SK-N-SH treated with all-trans-retinoic acid at 6 μM for 48 hours (cell line): Measurements from ENCODE around the gene SYNE2.

ENCODE experiments used
- ATAC-seq: fragments of 200-7000 bp; cut with Tn5 transposase; 3 replicates; pipeline ENCODE4 v1.9.1; 2020; ENCODE audit warnings: mild to moderate bottlenecking, moderate library complexity
- ARNTL ChIP-seq: fragments of 450-650 bp; formaldehyde crosslinking; IDR thresholded peaks from 2 replicates; pipeline ENCODE4 v1.5.0; 2020; ENCODE audit warnings: low read depth, mild to moderate bottlenecking, moderate library complexity, borderline replicate concordance
- BACH2 ChIP-seq: fragments of 250-450 bp; sonication (Bioruptor Pico); IDR thresholded peaks from 2 replicates; pipeline ENCODE4 v1.9.0; 2021; ENCODE audit warnings: mild to moderate bottlenecking, borderline replicate concordance
- ESRRG ChIP-seq: fragments of 250-450 bp; sonication (Bioruptor Pico); IDR thresholded peaks from 2 replicates; pipeline ENCODE4 v1.6.1; 2021; ENCODE audit warnings: mild to moderate bottlenecking
- GLIS3 ChIP-seq: fragments of 250-450 bp; sonication (Bioruptor Pico); IDR thresholded peaks from 2 replicates; pipeline ENCODE4 v1.5.0; 2020; ENCODE audit warnings: mild to moderate bottlenecking, moderate library complexity
- ISL1 ChIP-seq: fragments of 250-450 bp; sonication (Bioruptor Pico); IDR thresholded peaks from 2 replicates; pipeline ENCODE4 v2.1.2; 2022; ENCODE audit warnings: mild to moderate bottlenecking, moderate library complexity
- OSR1 ChIP-seq: fragments of 250-450 bp; sonication (Bioruptor Pico); IDR thresholded peaks from 2 replicates; pipeline ENCODE4 v1.8.0; 2022; ENCODE audit warnings: moderate library complexity, mild to moderate bottlenecking, inconsistent platforms
- PPARA ChIP-seq: fragments of 250-450 bp; sonication (Bioruptor Pico); IDR thresholded peaks from 2 replicates; pipeline ENCODE4 v1.5.0; 2020; ENCODE audit warnings: mild to moderate bottlenecking, borderline replicate concordance
- RARB ChIP-seq: fragments of 250-450 bp; sonication (Bioruptor Pico); IDR thresholded peaks from 2 replicates; pipeline ENCODE4 v1.8.0; 2021; ENCODE audit warnings: mild to moderate bottlenecking, moderate library complexity
- SNAI2 ChIP-seq: fragments of 250-450 bp; sonication (Bioruptor Pico); IDR thresholded peaks from 2 replicates; pipeline ENCODE4 v1.5.0; 2020; ENCODE audit warnings: mild to moderate bottlenecking, moderate library complexity
- TCF4 ChIP-seq: fragments of 250-450 bp; sonication (Bioruptor Pico); IDR thresholded peaks from 2 replicates; pipeline ENCODE4 v1.8.0; 2021; ENCODE audit warnings: mild to moderate bottlenecking, moderate library complexity, borderline replicate concordance
- TOX ChIP-seq: fragments of 250-450 bp; sonication (Bioruptor Pico); IDR thresholded peaks from 2 replicates; pipeline ENCODE4 v1.8.0; 2021; ENCODE audit warnings: mild to moderate bottlenecking, moderate library complexity, borderline replicate concordance
- ZC3H10 ChIP-seq: fragments of 250-450 bp; sonication (Bioruptor Pico); IDR thresholded peaks from 2 replicates; pipeline ENCODE4 v1.5.1; 2021; ENCODE audit warnings: mild to moderate bottlenecking, moderate library complexity
- ZFP3 ChIP-seq: fragments of 250-450 bp; sonication (Bioruptor Pico); IDR thresholded peaks from 2 replicates; pipeline ENCODE4 v1.5.0; 2020; ENCODE audit warnings: mild to moderate bottlenecking, moderate library complexity
- ZNF70 ChIP-seq: fragments of 450-650 bp; formaldehyde crosslinking; IDR thresholded peaks from 2 replicates; pipeline ENCODE4 v1.5.0; 2020; ENCODE audit warnings: mild to moderate bottlenecking, moderate library complexity
- ZNF8 ChIP-seq: fragments of 450-650 bp; formaldehyde crosslinking; IDR thresholded peaks from 2 replicates; pipeline ENCODE4 v1.5.0; 2020; ENCODE audit warnings: mild to moderate bottlenecking, moderate library complexity
- TF ChIP-seq, protein P1 (sequence below): fragments of 250-450 bp; sonication (Bioruptor Pico); IDR thresholded peaks from 2 replicates; pipeline ENCODE4 v1.8.0; 2021; ENCODE audit warnings: low read depth, mild to moderate bottlenecking, moderate library complexity, borderline replicate concordance
- TF ChIP-seq, protein P2 (sequence below): fragments of 250-450 bp; sonication (Bioruptor Pico); IDR thresholded peaks from 2 replicates; pipeline ENCODE4 v1.8.0; 2020; ENCODE audit warnings: mild to moderate bottlenecking, moderate library complexity, borderline replicate concordance
- TF ChIP-seq, protein P3 (sequence below): fragments of 250-450 bp; sonication (Bioruptor Pico); IDR thresholded peaks from 2 replicates; pipeline ENCODE4 v1.5.0; 2020; ENCODE audit warnings: mild to moderate bottlenecking, moderate library complexity

SYNE2 gene

DNA sequence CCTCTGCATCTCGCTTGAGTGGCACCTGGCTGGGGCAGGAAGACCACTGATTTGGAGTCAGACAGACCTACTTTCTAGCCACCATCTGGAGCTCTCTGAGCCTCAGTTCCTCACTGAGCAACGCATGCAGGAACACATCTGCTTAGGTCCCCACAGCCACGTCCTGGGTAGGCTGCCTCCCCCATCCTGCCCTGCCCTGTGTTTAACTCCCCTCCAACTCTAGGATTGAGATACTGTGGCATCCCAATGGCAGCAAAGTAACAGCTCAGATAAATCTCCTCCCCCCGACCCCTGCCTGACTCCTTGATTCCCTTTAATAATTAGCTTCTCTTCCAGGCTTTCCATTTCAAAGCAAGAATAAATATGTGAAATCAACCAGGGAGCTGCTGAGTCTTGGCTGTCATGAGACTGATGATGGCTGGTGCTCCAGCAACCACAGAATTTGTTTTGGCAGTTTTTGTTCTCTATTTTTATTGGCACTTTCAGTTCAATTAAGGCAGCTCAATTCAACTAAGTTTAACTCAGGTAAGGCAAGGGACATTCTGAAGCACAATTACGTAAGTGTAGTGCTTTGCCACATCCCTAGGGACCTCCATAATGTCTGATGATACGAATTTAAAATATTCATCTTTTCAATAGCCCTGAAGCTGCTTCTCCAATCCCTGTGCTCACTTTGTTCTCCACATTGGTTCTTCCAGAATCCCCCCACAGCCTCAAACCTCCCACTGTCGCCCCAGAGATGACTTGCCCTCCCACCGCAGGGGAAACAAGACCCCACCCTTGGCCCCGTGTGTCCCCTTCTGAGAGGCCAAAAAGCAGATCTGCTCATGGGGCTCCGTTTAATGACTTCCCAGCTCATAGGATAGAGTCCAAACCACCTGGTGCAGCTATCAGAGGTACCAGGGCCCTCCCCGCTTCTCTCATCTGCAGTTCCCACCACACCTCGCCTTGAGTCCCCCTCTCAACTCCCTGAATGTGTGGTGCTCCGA lies 383.1 kb downstream of the SYNE2 start:
- ATAC-seq = no peak

DNA sequence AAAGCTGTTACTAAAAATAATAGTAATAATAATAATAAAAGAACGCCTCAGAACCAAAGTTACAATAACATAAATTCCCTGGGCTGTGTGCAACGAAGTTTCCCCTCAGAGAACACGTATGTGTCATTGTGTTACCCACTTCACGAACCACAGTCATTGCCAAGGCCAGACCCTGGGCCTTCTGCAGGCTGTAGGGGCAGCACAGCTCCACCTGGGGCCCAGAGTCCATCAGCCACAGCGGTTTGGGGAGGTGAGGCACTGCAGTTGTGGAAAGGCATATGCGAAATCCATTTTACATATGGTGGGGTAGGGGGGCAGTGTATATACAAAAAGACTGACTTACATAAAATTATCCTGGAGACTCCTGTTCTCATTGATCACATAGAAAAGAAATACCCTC lies 385.2 kb downstream of the SYNE2 start:
- no peak; the same call in 2 of the 3 replicates for ATAC-seq
- no peak for TF ChIP-seq ZC3H10 (CRISPR knock-in tag)

More for the DNA sequence above, 383.1 kb downstream of the SYNE2 start:
- TF ChIP-seq TOX (CRISPR knock-in tag) (no peak), ARNTL (CRISPR knock-in tag) (no peak), ZFP3 (no peak), ISL1 (CRISPR knock-in tag) (no peak)
- TF ChIP-seq, protein P1, sequence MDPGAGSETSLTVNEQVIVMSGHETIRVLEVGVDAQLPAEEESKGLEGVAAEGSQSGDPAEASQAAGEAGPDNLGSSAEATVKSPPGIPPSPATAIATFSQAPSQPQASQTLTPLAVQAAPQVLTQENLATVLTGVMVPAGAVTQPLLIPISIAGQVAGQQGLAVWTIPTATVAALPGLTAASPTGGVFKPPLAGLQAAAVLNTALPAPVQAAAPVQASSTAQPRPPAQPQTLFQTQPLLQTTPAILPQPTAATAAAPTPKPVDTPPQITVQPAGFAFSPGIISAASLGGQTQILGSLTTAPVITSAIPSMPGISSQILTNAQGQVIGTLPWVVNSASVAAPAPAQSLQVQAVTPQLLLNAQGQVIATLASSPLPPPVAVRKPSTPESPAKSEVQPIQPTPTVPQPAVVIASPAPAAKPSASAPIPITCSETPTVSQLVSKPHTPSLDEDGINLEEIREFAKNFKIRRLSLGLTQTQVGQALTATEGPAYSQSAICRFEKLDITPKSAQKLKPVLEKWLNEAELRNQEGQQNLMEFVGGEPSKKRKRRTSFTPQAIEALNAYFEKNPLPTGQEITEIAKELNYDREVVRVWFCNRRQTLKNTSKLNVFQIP (CRISPR knock-in tag) = no peak
- TF ChIP-seq, protein P2, sequence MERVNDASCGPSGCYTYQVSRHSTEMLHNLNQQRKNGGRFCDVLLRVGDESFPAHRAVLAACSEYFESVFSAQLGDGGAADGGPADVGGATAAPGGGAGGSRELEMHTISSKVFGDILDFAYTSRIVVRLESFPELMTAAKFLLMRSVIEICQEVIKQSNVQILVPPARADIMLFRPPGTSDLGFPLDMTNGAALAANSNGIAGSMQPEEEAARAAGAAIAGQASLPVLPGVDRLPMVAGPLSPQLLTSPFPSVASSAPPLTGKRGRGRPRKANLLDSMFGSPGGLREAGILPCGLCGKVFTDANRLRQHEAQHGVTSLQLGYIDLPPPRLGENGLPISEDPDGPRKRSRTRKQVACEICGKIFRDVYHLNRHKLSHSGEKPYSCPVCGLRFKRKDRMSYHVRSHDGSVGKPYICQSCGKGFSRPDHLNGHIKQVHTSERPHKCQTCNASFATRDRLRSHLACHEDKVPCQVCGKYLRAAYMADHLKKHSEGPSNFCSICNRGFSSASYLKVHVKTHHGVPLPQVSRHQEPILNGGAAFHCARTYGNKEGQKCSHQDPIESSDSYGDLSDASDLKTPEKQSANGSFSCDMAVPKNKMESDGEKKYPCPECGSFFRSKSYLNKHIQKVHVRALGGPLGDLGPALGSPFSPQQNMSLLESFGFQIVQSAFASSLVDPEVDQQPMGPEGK = no peak

DNA sequence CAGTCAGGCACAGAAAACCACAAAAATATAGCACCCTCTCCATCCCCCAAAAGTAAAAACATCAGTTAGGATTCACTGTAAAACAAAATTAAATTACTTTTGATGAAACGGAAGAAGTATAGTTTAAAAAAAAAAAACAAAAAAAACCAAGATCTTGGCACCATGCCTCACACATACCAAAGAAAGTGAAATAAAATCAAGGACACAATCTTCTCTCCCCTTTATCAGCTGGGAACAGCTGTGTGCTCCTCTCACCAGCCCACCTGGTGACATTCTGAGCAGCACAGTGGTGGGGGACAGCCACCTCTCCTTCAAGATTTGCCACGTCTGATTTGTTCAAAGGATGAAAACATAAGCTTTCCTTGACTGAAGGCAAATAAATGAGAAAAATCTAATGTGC lies 385.8 kb downstream of the SYNE2 start:
- ATAC-seq = no peak
- TF ChIP-seq TCF4 (CRISPR knock-in tag) (no peak), ZNF8 (CRISPR knock-in tag) (no peak), BACH2 (no peak), RARB (CRISPR knock-in tag) (no peak), TOX (CRISPR knock-in tag) (no peak), ZFP3 (no peak), ISL1 (CRISPR knock-in tag) (no peak), ZNF70 (CRISPR knock-in tag) (no peak), SNAI2 (CRISPR knock-in tag) (no peak), ZC3H10 (CRISPR knock-in tag) (no peak), GLIS3 (CRISPR knock-in tag) (no peak), PPARA (no peak), ARNTL (CRISPR knock-in tag) (no peak), OSR1 (CRISPR knock-in tag) (no peak), ESRRG (CRISPR knock-in tag) (no peak)
- TF ChIP-seq, protein P3, sequence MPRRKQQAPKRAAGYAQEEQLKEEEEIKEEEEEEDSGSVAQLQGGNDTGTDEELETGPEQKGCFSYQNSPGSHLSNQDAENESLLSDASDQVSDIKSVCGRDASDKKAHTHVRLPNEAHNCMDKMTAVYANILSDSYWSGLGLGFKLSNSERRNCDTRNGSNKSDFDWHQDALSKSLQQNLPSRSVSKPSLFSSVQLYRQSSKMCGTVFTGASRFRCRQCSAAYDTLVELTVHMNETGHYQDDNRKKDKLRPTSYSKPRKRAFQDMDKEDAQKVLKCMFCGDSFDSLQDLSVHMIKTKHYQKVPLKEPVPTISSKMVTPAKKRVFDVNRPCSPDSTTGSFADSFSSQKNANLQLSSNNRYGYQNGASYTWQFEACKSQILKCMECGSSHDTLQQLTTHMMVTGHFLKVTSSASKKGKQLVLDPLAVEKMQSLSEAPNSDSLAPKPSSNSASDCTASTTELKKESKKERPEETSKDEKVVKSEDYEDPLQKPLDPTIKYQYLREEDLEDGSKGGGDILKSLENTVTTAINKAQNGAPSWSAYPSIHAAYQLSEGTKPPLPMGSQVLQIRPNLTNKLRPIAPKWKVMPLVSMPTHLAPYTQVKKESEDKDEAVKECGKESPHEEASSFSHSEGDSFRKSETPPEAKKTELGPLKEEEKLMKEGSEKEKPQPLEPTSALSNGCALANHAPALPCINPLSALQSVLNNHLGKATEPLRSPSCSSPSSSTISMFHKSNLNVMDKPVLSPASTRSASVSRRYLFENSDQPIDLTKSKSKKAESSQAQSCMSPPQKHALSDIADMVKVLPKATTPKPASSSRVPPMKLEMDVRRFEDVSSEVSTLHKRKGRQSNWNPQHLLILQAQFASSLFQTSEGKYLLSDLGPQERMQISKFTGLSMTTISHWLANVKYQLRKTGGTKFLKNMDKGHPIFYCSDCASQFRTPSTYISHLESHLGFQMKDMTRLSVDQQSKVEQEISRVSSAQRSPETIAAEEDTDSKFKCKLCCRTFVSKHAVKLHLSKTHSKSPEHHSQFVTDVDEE = no peak

DNA sequence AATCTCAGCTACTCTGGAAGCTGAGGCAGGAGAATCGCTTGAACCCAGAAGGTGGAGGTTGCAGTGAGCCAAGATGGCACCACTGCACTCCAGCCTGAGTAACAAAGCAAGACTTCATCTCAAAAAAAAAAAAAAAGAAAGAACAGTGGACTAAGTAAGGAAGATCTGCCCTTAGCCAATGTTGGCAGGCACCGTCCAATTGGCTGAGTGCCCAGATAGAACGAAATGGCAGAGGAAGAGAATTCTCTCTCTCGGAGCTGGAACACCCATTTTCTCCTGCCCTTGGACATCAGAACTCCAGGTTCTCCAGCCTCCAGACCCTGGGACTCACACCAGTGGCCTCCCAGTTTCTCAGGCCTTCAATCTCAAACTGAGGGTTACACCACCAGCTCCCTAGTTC lies 391.5 kb downstream of the SYNE2 start:
- no peak for TF ChIP-seq TOX (CRISPR knock-in tag)
- TF ChIP-seq SNAI2 (CRISPR knock-in tag) = no peak
- ATAC-seq = no peak

DNA sequence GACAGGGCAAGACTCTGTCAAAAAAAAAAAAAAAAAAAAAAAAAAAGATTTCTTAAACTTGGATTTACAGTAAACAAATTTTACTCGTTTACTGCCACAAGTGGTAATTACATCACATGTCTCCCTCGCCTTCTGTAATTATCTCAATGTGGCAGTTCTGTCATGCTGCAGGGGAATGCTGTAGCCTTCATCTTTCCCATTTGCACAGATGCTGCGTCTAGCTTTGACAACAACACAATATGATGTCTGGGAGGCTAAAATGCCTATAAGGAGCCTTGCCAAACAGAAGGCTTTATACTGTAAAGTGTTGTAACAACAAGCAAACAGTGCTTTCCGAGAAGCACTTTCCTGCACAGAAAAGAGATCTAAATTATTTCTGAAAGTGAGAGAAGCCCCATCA lies 392.7 kb downstream of the SYNE2 start:
- no peak for ATAC-seq
- TF ChIP-seq, protein P3 = no peak
- no peak for TF ChIP-seq ZNF70 (CRISPR knock-in tag)
- no peak for TF ChIP-seq TCF4 (CRISPR knock-in tag)
- TF ChIP-seq TOX (CRISPR knock-in tag) = no peak
- no peak for TF ChIP-seq GLIS3 (CRISPR knock-in tag)
- no peak for TF ChIP-seq ARNTL (CRISPR knock-in tag)
- TF ChIP-seq ISL1 (CRISPR knock-in tag) = no peak
- TF ChIP-seq RARB (CRISPR knock-in tag) = no peak
- TF ChIP-seq ZC3H10 (CRISPR knock-in tag) = no peak
- no peak for TF ChIP-seq ZNF8 (CRISPR knock-in tag)
- no peak for TF ChIP-seq OSR1 (CRISPR knock-in tag)
- TF ChIP-seq, protein P2 = no peak
- TF ChIP-seq, protein P1 (CRISPR knock-in tag) = no peak
